Neural crest cell (in vitro differentiated cells): ENCODE data around the gene RBMXL3. TPM values are rescaled to one million over a fixed set of nuclear protein-coding genes. Genes with fewer than 3 reads are reported as not detected.

Experiments used
- DNase-seq: peaks from one replicate; pipeline ENCODE4 v3.0.0; 2021; ENCODE audit warnings: low read depth, mixed read lengths, low spot score
- H3K27ac Mint-ChIP-seq: one replicate; pipeline ENCODE4 v1.8.0; 2021; ENCODE audit warnings: mild to moderate bottlenecking, mixed read lengths; ENCODE audit not compliant: unreplicated experiment
- H3K27me3 Mint-ChIP-seq: 2 replicates; pipeline ENCODE4 v1.8.0; 2021; ENCODE audit warnings: low read depth, mild to moderate bottlenecking, mixed read lengths
- H3K36me3 Mint-ChIP-seq: 2 replicates; pipeline ENCODE4 v1.8.0; 2021; ENCODE audit warnings: low read depth, mild to moderate bottlenecking, mixed read lengths
- H3K4me1 Mint-ChIP-seq: 2 replicates; pipeline ENCODE4 v1.8.0; 2021; ENCODE audit warnings: mixed read lengths
- H3K4me3 Mint-ChIP-seq: one replicate; pipeline ENCODE4 v1.8.0; 2021; ENCODE audit warnings: mild to moderate bottlenecking, mixed read lengths
- H3K9me3 Mint-ChIP-seq: 2 replicates; pipeline ENCODE4 v1.8.0; 2021; ENCODE audit warnings: mixed read lengths
- total RNA-seq: library from RNA; stranded (reverse); gene quantifications from 2 replicates; pipeline ENCODE4 v1.2.1, GENCODE V29; 2021
- TF ChIP-seq, protein P1 (sequence below): fragments of 200-600 bp; sonication (generic); conservative IDR thresholded peaks from 2 replicates; pipeline ENCODE4 v1.5.0; 2021; ENCODE audit warnings: antibody characterized with exemption, mild to moderate bottlenecking

Gene RBMXL3
- total RNA-seq, 1 donor from 2014 or later, result not detected

DNA sequence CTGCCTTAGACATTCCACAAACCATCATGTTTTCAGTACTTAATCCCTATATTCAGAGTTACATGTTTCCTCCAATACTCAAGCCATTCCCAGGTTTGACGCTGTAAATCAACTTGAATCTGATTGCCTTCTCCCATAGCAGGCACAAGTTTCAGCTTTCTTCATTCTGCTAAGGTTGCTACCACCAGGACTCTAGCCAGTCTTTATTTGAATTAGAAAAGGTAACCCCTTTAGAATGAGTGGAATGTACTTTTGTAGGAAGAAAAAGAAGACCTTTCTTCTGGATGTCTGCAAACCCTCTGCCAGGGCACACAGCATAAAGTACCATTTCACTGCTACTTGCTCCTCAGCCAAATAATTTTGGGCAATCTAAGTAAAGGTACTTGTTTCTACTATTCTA lies 10.7 kb upstream of the RBMXL3 start:
- H3K27ac Mint-ChIP-seq, result no peak overlapping the region
- H3K9me3 Mint-ChIP-seq, result no peaks in the 10 kb centered on the region
- H3K36me3 Mint-ChIP-seq, result peaks cover 3% of the 10 kb centered on the region
- DNase-seq, result no peak
- H3K27me3 Mint-ChIP-seq, result no peaks in the 10 kb centered on the region
- TF ChIP-seq, protein P1, sequence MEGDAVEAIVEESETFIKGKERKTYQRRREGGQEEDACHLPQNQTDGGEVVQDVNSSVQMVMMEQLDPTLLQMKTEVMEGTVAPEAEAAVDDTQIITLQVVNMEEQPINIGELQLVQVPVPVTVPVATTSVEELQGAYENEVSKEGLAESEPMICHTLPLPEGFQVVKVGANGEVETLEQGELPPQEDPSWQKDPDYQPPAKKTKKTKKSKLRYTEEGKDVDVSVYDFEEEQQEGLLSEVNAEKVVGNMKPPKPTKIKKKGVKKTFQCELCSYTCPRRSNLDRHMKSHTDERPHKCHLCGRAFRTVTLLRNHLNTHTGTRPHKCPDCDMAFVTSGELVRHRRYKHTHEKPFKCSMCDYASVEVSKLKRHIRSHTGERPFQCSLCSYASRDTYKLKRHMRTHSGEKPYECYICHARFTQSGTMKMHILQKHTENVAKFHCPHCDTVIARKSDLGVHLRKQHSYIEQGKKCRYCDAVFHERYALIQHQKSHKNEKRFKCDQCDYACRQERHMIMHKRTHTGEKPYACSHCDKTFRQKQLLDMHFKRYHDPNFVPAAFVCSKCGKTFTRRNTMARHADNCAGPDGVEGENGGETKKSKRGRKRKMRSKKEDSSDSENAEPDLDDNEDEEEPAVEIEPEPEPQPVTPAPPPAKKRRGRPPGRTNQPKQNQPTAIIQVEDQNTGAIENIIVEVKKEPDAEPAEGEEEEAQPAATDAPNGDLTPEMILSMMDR, result no peak
- H3K4me3 Mint-ChIP-seq, result no peak overlapping the region
- H3K4me1 Mint-ChIP-seq, result no peaks in the 10 kb centered on the region

DNA sequence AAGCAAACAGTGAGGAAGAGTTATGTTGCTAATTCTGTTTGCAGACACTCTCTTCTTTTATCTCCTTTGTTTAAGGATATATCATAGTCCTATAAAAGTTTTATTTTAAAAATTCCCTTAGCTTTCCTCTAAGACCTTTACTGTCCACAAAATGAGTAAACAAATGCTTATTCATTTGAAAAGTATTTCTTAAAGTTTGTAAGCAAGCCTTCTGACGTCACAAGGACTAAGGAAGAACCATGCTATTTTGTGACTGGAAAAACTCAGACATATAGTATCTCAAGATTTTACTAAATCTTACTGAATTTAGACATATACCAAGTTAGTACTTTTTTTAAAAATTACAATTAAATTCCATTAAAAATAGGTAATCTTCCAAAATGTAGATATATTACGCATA lies 5.2 kb upstream of the RBMXL3 start:
- H3K9me3 Mint-ChIP-seq, result no peaks in the 10 kb centered on the region
- H3K4me1 Mint-ChIP-seq, result no peaks in the 10 kb centered on the region
- DNase-seq, result no peak
- no peak overlapping the region for H3K4me3 Mint-ChIP-seq
- no peaks in the 10 kb centered on the region for H3K27me3 Mint-ChIP-seq
- TF ChIP-seq, protein P1, result no peak
- H3K27ac Mint-ChIP-seq, result no peak overlapping the region
- peaks cover 6% of the 10 kb centered on the region for H3K36me3 Mint-ChIP-seq

DNA sequence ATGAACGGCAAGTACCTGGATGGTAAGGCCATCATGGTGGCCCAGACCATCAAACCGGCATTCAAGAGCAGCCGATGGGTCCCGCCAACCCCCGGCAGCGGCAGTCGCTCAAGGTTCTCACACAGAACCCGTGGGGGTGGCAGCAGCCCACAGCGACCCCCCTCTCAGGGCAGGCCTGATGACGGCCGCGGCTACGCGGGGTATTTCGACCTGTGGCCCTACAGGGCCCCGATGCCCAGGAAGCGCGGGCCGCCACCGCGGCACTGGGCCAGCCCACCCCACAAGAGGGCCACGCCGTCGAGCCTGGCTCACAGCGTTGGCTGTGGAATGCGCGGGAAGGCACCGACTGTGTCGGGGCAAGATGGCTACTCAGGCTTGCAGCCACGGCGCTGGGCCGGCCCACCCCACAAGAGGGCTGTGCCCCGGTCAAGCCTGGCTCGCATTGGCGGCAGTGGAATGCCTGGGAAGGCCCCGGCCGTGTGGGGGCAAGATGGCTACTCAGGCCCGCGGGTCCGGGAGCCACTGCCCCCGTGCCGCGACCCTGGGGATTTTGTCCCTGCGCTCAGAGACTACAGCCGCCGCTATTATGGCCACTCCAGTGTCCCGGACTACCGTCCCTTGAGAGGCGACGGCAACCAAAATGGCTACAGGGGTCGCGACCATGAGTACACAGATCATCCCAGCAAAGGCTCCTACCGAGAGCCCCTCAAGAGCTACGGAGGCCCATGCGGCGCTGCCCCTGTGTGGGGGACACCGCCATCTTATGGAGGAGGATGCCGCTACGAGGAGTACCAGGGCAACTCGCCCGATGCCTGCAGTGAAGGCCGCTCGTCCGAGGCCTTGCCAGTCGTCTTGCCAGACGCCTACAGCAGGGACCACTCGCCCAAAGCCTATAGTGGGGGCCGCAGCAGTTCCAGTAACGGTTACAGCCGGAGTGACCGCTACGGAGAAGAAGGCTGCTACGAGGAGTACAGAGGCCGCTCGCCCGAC lies 731 bp downstream of the RBMXL3 start:
- Mint-ChIP-seq H3K27me3 (no peaks in the 10 kb centered on the region), H3K4me1 (no peaks in the 10 kb centered on the region), H3K4me3 (no peak overlapping the region), H3K9me3 (peaks cover 3% of the 10 kb centered on the region), H3K36me3 (peaks cover 23% of the 10 kb centered on the region), H3K27ac (no peak overlapping the region)
- no peak for DNase-seq
- TF ChIP-seq, protein P1, result no peak

DNA sequence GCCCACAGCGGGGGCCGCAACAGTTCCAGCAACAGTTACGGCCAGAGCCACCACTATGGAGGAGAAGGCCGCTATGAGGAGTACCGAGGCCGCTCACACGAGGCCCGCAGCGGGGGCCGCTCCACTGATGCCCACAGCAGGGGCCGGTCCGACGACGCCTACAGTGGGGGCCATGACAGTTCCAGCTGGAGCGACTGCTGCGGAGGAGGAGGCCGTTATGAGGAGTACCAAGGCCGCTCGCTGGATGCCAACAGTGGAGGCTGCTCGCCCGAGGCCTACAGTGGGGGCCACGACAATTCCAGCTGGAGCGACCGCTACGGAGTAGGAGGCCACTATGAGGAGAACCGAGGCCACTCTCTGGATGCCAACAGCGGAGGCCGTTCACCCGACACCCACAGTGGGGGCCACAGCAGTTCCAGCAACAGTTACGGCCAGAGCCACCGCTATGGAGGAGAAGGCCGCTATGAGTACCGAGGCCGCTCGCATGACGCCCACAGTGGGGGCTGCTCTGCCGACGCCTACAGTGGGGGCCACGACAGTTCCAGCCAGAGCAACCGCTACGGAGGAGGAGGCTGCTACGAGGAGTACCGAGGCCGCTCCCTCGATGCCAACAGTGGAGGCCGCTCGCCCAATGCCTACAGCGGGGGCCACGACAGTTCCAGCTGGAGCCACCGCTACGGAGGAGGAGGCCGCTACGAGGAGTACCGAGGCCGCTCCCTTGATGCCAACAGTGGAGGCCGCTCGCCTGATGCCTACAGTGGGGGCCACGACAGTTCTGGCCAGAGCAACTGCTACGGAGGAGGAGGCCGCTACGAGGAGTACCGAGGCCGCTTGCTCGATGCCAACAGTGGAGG lies 1.7 kb downstream of the RBMXL3 start:
- no peaks in the 10 kb centered on the region for H3K27me3 Mint-ChIP-seq
- H3K9me3 Mint-ChIP-seq, result peaks cover 3% of the 10 kb centered on the region
- no peak for DNase-seq
- H3K4me3 Mint-ChIP-seq, result no peak overlapping the region
- H3K36me3 Mint-ChIP-seq, result peaks cover 23% of the 10 kb centered on the region
- no peak overlapping the region for H3K27ac Mint-ChIP-seq
- H3K4me1 Mint-ChIP-seq, result no peaks in the 10 kb centered on the region
- TF ChIP-seq, protein P1, result no peak

DNA sequence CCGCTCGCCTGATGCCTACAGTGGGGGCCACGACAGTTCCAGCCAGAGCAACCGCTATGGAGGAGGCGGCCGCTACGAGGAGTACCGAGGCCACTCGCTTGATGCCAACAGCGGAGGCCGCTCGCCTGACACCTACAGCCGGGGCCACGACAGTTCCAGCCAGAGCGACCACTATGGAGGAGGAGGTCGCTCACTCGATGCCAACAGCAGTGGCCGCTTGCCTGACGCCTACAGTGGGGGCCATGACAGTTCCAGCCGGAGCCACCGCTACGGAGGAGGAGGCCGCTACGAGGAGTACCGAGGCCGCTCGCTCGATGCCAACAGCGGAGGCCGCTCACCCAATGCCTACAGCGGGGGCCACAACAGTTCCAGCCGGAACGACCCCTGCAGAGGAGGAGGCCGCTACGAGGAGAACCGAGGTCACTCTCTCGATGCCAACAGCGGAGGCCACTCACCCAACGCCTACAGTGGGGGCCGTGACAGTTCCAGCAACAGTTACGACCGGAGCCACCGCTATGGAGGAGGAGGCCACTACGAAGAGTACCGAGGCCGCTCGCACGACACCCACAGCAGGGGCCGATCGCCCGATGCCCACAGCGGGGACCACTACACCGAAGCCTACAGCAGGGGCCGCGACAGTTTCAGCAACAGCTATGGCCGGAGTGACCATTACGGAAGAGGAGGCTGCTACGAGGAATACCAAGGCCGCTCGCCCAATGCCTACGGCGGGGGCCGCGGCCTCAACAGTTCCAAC lies 2.5 kb downstream of the RBMXL3 start:
- peaks cover 5% of the 10 kb centered on the region for H3K9me3 Mint-ChIP-seq
- DNase-seq, result no peak
- H3K27me3 Mint-ChIP-seq, result no peaks in the 10 kb centered on the region
- H3K36me3 Mint-ChIP-seq, result peaks cover 21% of the 10 kb centered on the region
- H3K27ac Mint-ChIP-seq, result no peak overlapping the region
- no peak overlapping the region for H3K4me3 Mint-ChIP-seq
- H3K4me1 Mint-ChIP-seq, result no peaks in the 10 kb centered on the region
- TF ChIP-seq, protein P1, result no peak
